Renal pelvis (tissue), 4 donors: Measurements from ENCODE around the gene SARDH. TPM values are rescaled to one million over a fixed set of nuclear protein-coding genes. Genes with fewer than 3 reads are reported as not detected.

Source experiments
- DNase-seq: peaks from one replicate; pipeline ENCODE4 v3.0.0-alpha.2; 2013
- polyA plus RNA-seq, 3 donors: library from polyadenylated mRNA; unstranded; fragments of 120-200 nt; gene quantifications; one replicate each; pipeline ENCODE4 v1.2.1, GENCODE V29; 2013; ENCODE audit not compliant: insufficient read length in 3 of 3

The SARDH gene
- polyA plus RNA-seq, 3 donors = 12.9 to 14.8 (median 13.1) TPM

- no peak for DNase-seq
Measured at GRCh38 chr9:133673258-133673655, 64.9 kb downstream of the SARDH start.

- no peak for DNase-seq
Measured at GRCh38 chr9:133672503-133673257, 65.5 kb downstream of the SARDH start.

- DNase-seq = no peak
Measured at GRCh38 chr9:133671371-133671770, 66.8 kb downstream of the SARDH start.

DNA sequence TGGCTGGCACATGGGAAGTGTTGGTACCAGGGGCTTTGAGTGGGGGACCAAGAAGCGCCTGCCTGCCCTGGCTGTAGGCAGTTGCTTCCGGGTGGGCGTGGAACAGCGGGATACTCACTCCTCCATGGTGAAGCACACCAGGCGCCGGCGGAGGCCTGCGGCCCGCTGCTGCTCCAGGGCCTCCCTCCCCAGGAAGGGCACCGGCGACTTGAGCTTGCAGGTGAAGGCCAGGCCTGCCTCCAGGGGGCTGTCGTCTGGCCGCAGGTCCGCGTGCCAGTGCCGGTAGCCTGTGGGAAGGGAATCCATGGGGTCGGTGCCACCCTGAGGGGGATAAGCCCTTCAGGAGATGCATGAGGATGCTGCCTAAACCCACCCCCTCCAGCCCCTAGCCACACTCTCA lies 67.7 kb downstream of the SARDH start:
- no peak for DNase-seq

DNA sequence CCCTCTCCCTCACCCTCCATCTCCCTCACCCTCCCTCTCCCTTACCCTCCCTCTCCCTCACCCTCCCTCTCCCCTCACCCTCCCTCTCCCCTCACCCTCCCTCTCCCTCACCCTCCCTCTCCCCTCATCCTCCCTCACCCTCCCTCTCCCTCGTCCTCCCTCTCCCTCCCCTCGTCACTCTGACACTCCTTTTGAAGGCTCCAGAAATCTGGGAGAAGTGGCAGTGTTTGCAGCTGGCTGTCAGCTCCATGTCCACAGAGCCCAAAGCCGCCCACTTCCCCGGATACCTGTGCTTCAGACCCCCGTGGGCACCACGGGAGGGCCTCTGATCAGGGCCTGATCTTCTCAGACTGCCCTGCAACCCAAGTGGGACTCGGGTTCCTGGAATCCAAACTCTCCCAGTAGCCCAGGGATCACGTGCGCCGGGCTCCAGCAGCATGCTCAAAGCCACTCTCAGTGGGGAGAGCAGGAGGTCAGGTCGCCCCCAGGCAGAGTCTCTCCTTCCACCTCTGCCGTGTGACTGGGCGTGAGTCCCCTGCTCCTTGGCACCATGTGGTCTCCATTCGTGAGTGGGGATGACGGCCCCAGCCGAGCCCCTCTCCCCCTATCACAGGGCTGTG lies 68.9 kb downstream of the SARDH start:
- no peak for DNase-seq

- DNase-seq = no peak
Measured at GRCh38 chr9:133667759-133668450, 70.2 kb downstream of the SARDH start.

GRCh38 chr9:133666845-133667244 lies 71.3 kb downstream of the SARDH start:
- no peak for DNase-seq

DNA sequence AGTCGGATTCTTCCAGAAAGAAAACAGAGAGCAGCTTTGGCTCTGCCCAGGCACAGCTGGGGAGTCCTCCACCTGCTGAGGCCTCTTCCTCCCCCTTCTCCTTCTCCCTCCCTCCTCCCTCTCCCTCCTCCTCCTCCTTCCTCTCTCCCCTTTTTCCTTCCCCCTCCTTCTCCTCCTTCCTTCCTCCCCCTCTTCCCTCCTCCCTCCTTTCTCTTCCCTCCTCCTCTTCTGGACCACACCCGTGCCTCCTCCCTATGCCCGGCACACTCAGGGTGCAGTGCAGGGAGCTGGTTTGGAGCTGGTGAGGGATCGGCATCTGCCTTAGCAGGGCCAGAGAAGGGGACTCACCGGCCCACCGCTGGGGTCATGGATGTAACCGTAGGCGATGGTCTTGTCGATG lies 71.8 kb downstream of the SARDH start:
- no peak for DNase-seq

DNA sequence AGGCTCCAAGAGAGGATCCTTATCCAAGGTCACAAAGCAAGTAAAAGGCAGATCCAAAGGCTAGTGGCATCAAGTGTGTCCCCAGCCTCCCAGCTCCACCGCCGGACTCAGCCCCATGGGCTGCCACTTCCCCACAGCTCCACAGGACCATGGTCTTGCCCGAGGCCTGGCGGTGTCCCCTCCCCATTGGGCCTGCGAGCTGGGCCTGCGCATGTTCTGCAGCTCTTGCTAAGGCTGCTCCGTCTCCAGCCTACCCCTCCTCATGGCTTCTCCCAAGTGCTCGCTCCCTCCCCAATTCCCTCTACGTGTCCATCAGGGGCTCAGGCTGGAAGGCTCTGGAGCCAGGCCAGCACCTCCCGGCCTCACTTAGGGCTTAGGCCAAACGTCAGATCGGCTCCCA lies 72.6 kb downstream of the SARDH start:
- no peak for DNase-seq

DNA sequence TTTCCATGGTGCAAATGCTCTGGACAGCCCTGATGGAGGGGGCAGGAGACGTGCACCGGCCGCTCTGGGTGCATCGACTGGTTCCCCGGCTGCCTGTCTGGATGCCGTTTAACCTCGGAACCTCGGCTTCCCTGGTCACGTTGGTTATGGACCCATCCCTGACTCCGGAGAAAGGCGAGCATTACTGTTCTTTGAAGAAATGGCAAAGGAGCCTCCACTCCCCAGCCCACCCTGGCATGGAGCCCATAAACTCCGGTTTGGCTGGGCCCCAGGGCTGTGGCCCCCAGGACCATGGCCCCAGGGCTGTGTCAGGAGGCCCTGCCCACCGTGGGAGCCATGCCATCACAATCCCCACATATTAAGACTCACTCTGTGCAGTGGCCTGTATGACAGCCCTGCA lies 73.1 kb downstream of the SARDH start:
- no peak for DNase-seq

DNA sequence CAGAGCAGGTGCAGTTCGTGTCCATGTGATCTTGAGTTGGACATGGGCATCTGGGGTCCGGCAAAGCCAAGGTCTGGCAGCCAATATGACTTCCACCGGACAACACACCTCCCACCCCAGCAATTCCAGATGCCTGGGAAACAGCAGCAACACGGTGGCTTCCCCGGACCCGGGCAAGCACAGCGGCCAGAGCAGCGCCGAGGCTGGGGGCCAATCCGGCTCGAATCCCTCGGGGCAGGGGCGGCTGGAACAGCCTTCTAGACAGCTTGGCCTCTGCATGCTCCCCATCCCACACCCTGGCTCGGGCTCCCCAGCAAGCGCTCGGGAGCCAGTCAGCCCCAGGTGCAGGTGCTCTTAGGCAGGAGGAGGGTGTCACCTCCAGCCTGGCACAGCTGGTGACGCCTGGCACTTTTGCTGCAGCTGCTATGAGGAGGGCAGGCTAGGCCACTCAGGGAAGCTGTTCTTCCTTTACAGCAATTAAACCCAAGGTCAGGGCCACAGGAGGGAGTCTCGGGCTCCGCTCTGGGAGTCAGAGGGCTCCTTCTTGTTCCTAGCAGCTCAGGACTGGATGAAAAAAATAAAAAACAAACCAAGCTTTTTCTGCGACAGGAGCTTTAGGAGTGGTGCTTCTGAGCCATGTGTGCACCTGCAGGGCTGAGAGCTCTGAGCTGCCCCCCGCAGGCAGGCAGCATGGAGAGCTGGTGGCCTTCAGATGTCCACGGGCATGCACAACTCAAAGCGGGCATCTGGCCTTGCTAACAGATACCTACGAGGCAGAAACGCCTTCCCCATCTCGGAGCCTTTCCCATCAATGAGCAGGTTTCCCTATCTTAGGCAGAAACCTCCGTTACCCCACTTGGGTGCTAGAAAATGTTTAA lies 73.7 kb downstream of the SARDH start:
- no peak for DNase-seq

- no peak for DNase-seq
Measured at GRCh38 chr9:133661846-133662540, 76.2 kb downstream of the SARDH start.

- DNase-seq = no peak
Measured at GRCh38 chr9:133659516-133659915, 78.6 kb downstream of the SARDH start.

GRCh38 chr9:133658442-133659431 lies 79.4 kb downstream of the SARDH start:
- no peak for DNase-seq

DNA sequence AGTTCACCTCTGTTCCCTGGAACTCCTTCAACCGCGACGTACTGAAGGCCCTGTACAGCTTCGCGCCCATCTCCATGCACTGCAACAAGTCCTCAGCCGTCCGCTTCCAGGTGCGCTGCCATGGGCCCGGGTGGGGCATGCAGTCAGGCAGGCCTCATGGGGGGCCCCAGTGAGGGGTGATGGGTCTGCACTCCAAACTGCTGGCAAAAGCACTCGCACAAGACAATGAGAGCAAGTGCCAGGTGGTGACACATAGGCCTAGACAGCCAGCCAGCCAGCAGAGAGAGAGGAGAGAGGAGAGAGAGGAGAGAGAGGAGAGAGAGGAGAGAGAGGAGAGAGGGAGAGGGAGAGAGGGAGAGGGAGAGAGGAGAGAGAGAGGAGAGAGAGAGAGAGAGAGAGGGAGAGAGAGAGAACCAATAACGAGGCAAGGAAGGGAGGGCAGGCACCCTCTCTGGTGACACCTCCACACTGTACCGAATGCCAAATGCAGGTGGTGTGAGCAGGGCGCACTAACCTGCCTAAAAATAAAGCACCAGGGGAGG lies 81.0 kb downstream of the SARDH start:
- DNase-seq = no peak

GRCh38 chr9:133656211-133657119 lies 81.7 kb downstream of the SARDH start:
- DNase-seq = no peak

DNA sequence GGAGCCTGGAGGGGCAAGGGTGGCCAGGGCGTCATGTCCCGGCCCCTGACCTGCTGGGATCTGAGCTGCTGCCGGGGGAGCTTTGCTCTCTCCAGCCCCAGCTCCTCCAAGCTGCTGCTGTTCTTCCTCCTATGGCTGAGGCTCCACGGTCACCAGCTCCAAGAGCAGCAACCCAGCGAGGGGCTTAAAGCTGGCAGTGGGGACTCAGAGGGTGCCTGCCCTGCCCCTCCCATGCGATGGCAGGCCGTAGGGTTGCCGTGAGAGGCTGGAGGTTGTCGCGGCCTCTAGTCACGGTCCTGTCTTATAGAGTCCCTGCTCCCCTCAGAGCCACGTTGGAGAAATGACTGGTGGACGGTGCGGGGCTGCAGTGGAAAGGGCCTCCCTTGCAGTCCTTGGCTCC lies 82.5 kb downstream of the SARDH start:
- no peak for DNase-seq

DNA sequence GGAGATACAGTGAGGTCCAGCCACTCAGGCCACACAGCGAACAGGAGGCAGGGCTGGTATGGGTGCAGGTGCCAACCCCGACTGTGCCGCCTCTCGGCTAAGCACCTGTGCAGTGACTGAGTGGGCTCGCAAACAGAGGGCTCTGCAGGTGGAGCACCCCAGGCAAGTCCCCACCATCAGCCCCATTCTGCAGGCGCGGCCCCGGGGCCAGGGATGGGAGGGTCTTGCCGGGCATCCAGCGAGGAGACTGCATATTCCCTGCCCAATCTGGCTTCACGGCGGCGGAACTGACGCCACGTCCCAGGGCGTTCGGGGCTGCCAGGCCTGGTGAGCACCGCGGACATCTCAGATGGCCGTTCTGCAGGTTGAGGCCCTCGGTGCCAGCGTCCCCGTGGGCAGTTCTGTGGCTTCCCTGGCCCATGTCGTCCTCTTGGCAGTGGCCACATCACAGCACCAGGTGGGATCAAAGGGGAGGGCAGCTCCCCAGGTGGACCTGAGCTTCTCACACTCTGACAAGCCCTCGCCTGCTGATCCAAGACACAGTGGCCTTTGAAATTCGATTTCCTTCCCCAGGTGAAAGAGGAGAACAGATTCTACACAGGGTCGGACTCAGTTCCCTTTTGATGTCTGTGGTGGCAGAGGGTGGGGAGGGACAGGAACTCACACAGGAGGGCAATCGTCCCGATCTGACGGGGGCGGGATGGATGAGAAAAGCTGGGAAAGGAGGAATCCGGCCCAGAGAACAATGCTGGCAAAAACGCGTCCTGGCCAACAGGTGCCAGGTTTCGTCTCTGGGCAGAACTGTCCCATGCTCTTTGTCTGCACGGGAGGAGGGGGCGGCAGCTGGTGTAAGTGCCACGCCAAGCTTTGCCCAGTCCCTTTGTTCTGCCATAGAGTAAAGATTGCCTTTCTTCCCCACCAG lies 83.2 kb downstream of the SARDH start:
- no peak for DNase-seq
